HG03175 (cell line): Measurements from ENCODE around the gene ALDH7A1.

ENCODE experiments used
- ATAC-seq: cut with Tn5 transposase; IDR thresholded peaks from one replicate; pipeline ENCODE4 v1.9.1; 2021; ENCODE audit warnings: mild to moderate bottlenecking, moderate library complexity; ENCODE audit not compliant: unreplicated experiment

The ALDH7A1 gene

DNA sequence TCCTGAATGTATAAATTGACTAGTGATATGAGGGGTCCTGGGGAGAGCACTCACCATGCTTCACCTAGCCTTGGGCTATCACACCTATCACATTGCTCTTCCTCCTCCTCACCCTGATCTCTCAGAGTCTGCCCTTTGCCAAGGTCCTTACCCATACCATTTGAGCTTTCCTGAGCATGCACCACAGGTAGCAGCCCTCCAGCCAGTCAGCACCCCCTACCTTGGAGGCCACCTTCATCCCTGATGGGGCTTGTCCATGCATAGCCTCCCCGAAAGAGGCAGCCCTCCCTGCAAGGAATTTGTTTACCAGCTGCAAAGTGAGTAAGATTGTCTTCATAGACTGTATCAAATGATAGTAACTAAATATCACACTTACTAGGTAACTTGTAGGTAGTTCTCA, 83.1 kb downstream of the ALDH7A1 start:
- ATAC-seq: no peak

DNA sequence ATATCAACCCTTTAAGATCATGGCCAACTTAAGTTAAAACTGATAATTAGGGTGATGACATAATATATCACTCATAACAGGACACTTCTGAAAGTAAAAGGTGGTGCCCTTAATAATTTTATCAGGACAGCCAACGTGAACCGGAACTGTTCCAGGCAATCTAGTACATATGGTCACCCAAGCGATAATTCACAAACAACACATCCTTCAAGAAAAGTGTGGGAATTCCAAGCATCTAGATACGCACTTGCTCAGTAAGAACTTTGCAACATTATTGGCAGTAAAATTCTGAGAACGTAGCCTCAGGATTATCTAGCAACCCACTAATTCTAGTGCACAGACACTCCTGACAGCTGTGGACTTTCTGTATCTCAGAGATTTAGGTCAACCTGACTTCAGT, 85.7 kb downstream of the ALDH7A1 start:
- no peak for ATAC-seq

DNA sequence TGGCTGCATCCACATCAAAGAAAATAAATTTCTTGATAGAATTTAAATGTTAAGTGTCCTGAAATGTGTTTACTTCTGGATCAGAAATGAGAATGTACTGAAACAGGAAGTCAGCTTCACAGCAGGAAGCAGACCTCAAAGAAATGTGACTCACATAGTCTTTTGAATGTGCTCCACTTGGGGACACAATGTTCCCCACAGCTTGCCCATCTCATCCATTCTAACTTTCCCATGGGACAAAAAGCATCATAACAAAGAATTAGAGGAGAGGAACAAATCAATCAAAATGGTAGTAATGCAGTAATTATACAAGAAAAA, 86.1 kb downstream of the ALDH7A1 start:
- no peak for ATAC-seq

DNA sequence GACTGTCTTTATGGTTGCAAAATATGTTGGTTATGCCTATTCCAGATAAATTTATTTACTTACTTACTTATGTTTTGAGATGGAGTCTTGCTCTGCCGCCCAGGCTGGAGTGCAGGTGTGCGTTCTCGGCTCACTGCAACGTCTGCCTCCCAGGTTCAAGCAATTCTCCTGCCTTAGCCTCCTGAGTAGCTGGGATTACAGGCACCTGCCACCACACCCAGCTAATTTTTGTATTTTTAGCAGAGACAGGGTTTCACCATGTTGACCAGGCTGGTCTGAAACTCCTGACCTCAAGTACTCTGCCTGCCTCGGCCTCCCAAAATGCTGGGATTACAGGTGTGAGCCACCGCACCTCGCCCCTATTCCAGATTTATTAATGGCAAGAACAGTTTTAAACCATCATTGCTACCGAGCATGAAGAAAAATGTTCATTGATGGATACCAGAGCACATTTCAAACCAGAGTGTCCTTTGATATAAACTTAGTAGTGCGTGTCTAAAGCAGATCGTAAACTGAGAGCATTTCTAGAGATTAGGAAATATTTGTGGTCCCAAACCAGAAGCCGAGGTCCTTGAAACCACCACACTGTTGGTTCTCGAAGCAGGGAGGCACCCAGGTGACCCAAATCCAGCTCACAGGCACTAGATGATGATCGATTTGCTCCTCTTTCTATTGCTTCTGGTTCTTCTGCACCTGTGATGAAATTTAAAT, 86.6 kb downstream of the ALDH7A1 start:
- ATAC-seq: no peak

DNA sequence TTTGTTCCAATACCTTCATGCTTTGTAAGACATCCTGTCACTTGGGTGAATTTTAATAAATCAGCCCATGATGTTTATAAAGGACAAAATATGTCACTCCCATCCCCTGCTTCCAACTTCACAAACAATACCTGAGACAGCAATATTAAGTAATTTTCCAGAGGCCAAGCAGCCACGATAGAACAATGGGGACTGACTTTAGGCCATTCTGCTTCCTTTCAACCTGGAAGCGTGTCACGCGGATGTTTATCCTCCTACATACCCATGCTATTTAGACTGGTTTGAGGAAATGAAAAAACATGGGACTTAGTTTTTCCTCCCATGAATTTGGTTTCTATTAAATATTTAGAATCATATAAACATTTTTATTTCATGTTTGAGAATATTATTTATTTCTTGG, 88.9 kb downstream of the ALDH7A1 start:
- ATAC-seq: no peak

DNA sequence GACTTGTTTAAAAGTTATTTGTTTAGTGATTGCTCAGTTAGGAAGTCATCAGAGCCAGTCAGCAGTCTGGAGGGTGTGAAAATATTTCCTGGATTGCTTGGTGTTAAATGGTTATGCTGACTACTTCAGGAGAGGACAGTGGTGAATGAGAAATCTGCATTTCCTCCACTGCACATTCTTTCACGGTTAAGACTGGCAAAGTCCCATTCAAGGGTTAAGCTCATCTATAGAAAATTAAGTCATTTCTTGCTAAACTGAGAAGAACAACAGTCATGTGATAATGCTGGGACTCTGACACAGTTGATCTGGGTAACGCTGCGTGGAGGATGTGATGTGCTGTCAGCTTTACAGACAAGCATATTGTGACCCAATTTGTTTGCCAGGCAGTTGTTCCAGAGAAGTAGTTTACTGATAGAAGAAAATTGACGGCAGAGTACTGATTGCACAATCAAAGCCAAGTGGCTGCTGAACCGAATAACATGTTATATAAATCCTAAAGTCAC, 91.4 kb downstream of the ALDH7A1 start:
- no peak for ATAC-seq

DNA sequence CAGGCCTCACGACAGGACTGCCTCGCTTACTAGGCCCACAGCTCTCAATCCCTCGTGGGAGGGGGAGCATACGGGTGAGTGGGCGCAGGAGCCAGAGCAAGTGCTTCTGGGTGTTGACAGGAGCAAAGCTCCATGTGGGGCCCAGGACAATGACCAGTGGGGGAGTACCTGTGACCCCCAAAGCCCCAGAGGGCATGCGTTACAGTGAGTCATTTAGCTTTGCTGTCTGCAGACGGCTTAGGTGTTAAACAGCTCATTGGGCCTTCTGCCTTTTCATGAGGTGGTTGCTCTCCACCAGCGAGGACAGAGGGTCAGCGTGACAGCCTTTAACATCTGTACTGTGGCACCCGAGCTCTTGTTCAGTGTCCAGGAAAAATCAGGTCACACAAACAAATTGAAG, 93.6 kb downstream of the ALDH7A1 start:
- no peak for ATAC-seq

DNA sequence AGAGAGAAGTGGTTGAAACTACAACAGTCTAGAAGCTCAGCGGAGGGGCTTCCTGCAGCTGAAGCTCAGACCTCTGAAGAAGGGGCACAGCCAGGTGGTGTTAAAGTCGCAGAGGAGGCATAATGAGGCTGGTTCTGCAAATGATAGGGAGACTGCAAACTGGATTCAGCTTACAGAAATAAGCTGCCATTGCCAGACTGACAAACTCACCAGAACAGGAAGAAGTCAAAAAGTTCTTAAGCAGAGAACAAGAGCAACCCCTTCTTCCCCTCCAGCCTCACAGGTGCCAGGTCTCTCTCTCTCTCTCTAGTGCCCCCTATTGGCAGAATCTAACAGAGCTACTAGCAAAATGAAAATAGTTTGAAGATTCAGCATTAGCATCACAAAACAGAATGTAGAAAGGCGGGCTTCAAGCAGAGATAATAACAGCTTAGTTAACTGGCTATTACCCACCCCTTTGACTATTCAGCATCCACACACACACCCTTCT, 95.1 kb downstream of the ALDH7A1 start:
- ATAC-seq: peak; percentile 77

DNA sequence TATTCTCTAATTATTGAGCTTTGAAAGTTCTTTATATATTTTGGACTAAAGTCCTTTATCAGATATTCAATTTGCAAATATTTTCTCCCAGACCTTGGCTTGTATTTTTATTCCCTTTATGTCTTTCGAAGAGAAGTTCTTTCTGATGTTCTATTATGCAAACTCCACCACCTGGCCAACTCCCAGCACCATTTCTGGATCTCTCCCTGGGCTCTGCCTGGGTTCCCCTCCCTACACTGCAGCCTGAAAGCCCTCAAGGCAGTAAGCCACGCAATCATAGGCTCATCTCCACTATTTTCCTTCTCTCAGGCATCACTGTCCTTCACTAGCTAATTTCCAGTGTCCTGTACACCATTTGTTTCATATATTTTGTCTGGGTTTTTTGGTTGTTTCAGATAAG, 95.7 kb downstream of the ALDH7A1 start:
- ATAC-seq: no peak

DNA sequence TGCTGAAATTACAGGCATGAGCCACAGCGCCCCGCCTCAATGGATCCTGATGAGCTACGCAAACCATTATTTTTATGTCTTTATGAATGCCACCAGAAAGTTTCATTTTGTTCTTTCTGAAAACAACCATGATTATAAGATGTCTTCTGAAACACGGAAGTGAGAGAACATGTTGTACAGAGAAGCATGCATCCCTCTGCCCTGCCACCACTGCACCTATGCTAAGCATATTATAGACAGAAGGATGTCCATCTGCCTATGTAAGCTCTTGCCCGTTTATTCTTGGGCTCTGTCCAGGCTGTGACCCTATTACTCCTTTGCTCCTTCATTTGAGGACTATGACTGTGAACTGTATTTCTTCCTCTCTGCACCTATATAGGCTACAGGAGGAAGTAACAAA, 97.5 kb downstream of the ALDH7A1 start:
- no peak for ATAC-seq

DNA sequence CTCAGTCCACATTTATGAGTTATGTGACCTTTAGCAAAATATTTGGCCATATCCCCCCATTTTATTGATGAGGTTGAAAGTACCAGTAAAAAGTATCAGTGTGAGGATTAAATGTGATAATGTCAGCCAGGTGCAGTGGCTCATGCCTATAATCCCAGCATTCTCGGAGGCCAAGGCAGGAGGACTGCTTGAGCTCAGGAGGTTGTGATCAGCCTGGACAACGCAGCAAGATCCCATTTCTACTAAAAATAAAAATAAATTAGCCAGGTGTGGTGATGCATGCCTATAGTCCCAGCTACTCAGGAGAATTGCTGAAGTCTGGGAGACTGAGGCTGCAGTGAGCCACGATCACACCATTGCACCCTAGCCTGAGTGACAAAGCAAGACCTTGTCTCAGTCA, 100.6 kb downstream of the ALDH7A1 start:
- ATAC-seq: no peak

DNA sequence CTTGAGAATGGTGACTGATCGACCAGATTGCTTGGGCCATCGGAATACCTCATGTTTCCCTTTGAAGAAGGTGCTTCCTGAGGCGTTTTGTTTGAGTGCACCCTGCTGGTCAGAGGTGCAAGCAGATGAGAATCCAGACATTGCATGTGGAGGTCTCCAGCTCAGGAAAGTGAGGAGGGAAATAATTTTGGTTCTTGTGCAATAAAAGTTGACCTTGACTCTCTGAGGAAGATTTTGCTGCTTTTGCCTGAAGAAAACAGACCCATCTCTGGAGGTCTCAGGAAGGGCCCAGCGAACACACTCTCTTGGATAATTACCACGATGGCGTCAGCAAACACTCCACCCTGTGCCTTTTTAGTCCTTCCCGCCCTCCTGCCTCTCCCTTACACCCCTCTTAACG, 102.1 kb downstream of the ALDH7A1 start:
- ATAC-seq: no peak

DNA sequence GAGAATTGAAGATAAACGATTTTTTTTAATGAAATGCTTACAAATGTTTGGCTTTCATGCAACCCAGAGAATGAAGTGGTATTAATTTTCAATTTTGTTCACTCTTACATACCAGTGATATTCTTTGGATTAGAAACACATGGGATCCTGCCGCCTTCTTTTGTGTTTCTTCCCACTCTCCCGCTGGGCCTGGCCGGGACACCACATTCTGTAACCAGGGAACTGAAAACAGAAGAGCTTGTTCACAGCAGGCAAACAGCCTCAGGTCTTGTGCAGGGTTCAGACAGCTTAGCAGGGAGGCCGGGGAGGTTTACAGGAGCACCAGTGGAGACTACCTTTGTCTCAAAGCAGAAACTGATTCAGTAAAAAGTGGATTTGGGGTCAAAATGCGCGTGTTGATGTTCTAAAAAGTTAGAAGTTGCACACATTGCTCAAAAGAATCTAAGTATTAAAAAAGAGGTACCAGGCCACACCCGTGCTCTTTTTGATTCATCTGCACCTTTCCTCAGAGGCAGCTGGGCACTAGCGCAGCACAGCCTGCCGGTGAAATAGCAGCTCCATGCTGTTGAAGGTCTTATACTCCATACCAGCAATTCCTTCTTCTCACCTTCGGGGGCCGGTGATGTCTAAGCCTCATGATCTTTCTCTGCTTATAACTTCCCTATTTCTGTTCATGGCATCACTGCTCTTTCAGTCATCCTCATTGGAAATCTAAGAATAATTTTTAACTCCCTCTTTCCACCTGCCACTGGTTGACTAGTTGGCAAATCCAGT, 104.7 kb downstream of the ALDH7A1 start:
- no peak for ATAC-seq

DNA sequence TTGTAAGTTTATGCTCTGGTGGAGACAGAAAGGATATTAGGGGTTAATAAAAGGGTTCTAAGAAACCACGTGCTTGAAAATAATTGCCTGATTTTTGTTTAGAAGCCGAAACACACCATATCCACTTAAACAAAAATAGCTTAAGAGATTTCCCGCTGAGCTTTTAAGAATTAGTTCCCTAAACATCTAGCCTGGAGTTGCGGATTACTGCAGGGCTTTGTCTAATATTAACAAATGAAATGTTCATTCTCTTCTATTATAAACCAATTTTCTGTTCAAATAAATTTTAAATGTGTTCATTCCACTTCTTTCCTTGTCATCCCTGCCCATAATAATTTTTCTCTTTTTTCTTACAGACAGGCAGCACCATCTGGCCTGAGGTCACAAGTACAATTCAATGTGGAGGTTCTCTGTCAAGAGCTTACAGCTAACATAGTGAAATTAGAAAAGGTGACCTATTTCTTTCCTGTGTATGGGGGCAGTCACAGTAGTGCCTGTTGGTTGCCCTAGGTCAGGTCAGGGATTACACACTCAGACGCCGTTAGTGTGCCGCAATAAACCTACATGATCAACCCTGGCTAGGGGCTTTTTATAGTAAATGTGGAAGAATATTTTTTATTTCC, 106.5 kb downstream of the ALDH7A1 start:
- ATAC-seq: no peak

DNA sequence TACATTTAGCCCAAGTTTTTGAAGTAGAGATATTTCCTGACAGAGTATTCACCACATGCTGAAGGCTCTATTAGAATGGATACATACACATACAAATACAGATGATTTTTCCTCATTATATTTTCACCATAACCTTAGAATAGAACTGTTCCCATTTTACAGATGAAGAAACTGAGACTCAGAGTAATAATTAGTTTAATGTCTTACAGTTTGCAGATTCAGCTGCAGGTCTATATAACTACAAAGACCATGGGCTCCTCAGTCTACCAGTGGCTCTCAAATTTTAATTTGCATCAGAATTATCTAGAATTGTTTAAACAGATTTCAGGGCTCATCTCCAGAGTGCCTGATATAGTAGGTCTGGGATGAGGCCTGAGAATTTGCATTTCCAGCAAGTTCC, 107.4 kb downstream of the ALDH7A1 start:
- ATAC-seq: no peak

DNA sequence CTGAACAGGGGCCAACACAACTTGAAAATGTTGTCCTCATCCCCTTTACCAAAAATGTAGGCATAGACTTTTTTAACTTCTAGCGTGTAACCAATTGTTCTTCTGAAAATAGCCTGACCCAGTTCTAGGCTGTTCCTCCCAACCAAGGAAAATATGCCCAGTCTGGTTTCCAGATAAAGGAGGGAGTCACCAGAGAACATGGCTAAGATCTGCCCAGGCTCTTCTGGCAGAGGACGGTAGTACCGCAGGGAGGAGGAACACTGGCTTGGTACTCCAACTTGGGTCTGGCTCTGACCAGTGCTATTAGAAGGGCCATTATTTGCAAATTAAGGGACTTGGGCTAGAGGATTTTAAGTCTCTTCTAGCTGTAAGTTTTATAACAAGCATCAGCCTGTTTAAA, 108.7 kb downstream of the ALDH7A1 start:
- ATAC-seq: no peak

DNA sequence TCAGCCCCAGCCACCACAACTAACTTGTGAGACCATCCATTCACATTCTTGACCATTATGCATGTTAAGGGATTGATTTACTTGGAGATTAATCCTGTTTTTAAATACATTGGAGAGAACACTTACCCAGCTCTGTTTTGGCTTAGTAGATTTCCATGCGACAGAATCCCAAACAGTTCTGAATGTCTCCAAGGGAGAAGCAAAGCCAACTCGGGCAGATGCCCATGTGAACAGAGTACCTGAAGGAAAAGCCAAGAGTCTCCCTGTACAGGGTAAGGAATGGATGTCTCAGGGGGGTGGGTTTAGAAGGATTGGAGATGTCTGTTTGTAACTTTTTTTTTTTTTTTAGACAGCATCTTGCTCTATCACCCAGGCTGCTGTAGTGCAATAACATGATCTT, 110.8 kb downstream of the ALDH7A1 start:
- no peak for ATAC-seq

DNA sequence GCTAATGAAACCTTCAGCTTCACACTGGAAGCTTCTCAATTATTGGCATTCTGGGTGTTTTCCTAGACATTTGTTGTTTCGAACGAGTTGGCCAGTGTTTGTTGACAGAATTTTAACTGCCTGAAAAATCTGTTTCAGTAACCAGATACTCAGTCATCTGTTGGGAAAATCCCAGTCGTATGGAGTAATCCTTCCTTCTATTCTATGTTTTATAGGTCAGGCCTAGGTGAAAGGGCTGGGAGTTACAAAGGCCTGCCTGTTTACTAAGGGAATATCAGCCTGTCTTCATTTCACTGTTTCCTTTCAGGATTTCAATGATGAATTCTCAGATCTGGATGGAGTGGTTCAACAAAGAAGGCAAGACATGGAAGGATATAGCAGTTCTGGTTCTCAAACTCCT, 111.9 kb downstream of the ALDH7A1 start:
- no peak for ATAC-seq

DNA sequence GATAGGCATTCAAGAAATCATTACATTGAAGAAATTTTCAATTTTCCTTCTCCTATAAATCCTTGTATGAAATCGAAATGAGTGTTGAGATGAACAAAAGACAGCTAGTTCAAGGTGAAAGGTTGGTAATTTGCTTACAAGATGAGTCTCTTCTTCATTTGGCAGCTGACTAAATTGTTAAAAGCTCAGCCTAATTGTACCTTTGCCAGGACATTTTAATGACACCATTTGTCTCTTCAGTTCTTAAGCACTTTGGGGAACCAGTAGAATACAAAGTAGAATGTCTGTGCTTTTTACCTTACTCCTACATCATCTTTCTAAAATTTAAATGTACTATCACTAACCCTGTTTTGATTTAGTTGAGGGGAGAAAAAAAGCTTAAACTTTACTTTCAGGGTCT, 112.4 kb downstream of the ALDH7A1 start:
- ATAC-seq: no peak

DNA sequence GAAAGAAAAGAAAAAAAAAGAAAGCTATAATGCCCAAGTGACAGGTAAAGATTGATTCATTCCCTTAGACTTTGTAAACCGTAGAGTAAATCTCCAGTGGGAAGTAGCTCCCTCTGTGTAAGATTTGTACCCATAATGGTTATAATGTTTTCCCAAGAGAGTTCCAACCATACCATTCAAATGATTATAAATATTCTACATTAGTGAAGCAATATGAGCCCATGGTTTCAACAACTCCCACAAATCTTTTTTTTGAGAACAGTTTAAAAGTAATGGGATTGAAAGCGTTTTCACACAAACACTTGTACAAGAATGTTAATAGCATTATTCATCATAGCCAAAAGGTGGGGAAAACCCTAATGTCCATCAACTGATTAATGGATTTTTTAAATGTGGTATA, 113.8 kb downstream of the ALDH7A1 start:
- no peak for ATAC-seq
